Parathyroid adenoma (tissue), 2 donors: ENCODE results near the gene PROS1.
A peak's percentile ranks its signal among the peaks of the same experiment; 100 is the strongest.

Experiments used
- H2AFZ ChIP-seq: fragments of 300-600 bp; sonication (generic); one replicate; pipeline ENCODE4 v1.7.0; 2017; ENCODE audit warnings: antibody characterized with exemption, mild to moderate bottlenecking
- H3K27ac ChIP-seq: fragments of 300-600 bp; sonication (generic); one replicate; pipeline ENCODE4 v1.7.0; 2017
- H3K27me3 ChIP-seq: fragments of 300-600 bp; sonication (generic); one replicate; pipeline ENCODE4 v1.7.0; 2017; ENCODE audit warnings: low read length; ENCODE audit not compliant: control insufficient read depth, insufficient read depth
- H3K36me3 ChIP-seq: fragments of 300-600 bp; sonication (generic); one replicate; pipeline ENCODE4 v1.7.0; 2017; ENCODE audit warnings: low read length; ENCODE audit not compliant: control insufficient read depth, insufficient read depth
- H3K4me1 ChIP-seq: fragments of 300-600 bp; sonication (generic); one replicate; pipeline ENCODE4 v1.7.0; 2017; ENCODE audit warnings: control low read depth
- H3K4me2 ChIP-seq: fragments of 300-600 bp; sonication (generic); one replicate; pipeline ENCODE4 v1.7.0; 2017; ENCODE audit warnings: low read length
- H3K4me3 ChIP-seq: fragments of 300-600 bp; sonication (generic); one replicate; pipeline ENCODE4 v1.7.0; 2017; ENCODE audit warnings: low read depth, low read length
- H3K79me2 ChIP-seq: fragments of 300-600 bp; sonication (generic); one replicate; pipeline ENCODE4 v1.7.0; 2017; ENCODE audit warnings: control low read depth
- H3K9ac ChIP-seq: fragments of 300-600 bp; sonication (generic); one replicate; pipeline ENCODE4 v1.7.0; 2017; ENCODE audit warnings: mild to moderate bottlenecking
- H3K9me3 ChIP-seq: fragments of 300-600 bp; sonication (generic); one replicate; pipeline ENCODE4 v1.7.0; 2017; ENCODE audit warnings: low read length; ENCODE audit not compliant: control insufficient read depth
- CTCF ChIP-seq: fragments of 300-600 bp; sonication (generic); IDR thresholded peaks from one replicate; pipeline ENCODE4 v1.7.0; 2017; ENCODE audit warnings: antibody characterized with exemption, mild to moderate bottlenecking
- donor health status: primary hyperparathyroidism.

Gene PROS1

DNA sequence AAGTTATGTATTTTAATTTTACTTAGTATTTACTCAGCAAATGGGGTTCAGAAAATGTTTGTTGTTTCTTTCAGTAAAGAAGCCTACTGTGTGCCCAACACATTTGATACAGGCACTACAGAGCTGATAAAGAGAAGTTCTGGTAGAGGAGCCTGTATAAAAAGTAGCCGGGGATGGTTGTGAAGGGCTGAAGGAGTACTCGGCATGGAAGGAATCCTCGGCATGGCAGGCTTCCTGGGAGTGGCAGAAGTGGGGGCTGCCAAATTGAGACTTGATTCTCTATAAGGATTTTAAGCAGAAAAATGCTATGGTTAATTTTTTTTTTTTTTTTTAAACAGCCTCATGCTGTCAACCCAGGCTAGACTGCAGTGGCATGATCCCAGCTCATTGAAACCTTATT lies 15.5 kb upstream of the PROS1 start:
- H3K9me3 ChIP-seq = no peaks in the 10 kb centered on the region
- H3K9ac ChIP-seq = no peak overlapping the region
- H3K4me1 ChIP-seq = peaks cover 3% of the 10 kb centered on the region
- no peaks in the 10 kb centered on the region for H3K27me3 ChIP-seq
- no peak overlapping the region for H3K27ac ChIP-seq
- no peak overlapping the region for H3K4me3 ChIP-seq
- TF ChIP-seq CTCF = no peak
- H3K79me2 ChIP-seq = peaks cover 17% of the 10 kb centered on the region
- no peaks in the 10 kb centered on the region for H3K36me3 ChIP-seq
- H3K4me2 ChIP-seq = no peak overlapping the region
- H2AFZ ChIP-seq = peak overlapping the region; percentile 14

DNA sequence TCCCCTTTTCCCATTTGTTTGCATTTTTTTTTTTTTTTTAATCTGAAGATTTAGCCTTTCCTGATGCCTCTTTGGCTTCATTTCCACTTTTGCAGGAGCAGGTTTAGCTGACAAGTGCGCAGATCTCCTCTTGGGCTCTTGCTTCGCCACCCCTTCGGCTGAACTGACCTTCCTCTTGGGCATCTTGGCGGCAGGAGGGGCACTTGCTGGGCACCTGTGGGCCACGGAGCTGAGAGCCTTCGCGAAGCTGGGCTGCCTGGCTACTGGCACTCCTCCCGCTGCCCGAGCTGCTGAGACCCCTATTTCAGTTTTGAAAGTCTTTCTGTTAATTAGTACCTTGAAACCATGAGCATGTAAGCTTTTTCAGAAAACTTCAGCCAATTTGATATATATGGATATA lies 15.1 kb upstream of the PROS1 start:
- H3K79me2 ChIP-seq = peaks cover 17% of the 10 kb centered on the region
- no peaks in the 10 kb centered on the region for H3K9me3 ChIP-seq
- no peak overlapping the region for H3K4me3 ChIP-seq
- peaks cover 3% of the 10 kb centered on the region for H3K4me1 ChIP-seq
- H2AFZ ChIP-seq = peak overlapping the region; percentile 14
- H3K36me3 ChIP-seq = no peaks in the 10 kb centered on the region
- H3K27me3 ChIP-seq = no peaks in the 10 kb centered on the region
- H3K27ac ChIP-seq = peak overlapping the region; percentile 11
- H3K4me2 ChIP-seq = peak overlapping the region; percentile 21
- no peak overlapping the region for H3K9ac ChIP-seq
- TF ChIP-seq CTCF = no peak

DNA sequence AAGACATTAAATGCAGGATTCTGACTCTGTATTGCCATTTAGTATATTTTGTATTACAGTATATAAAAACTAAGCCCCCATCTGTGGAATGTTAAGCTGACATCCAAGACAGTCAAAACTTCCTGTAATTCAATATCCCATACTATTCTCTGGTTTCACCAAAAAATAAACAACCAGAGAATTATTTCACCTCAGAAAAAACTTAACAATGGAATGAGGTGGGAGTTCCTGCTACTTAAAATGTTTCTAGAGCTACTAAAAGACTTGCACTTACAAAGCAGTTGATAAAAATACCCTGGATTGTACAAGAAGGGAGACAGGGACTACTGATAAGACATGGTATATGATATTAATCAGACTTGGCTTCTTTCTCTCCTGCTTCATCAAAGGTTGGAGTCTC lies 14.6 kb upstream of the PROS1 start:
- Histone ChIP-seq H3K27me3 (no peaks in the 10 kb centered on the region), H3K4me3 (no peak overlapping the region), H3K4me2 (peak overlapping the region; percentile 21), H3K4me1 (peaks cover 3% of the 10 kb centered on the region), H2AFZ (peak overlapping the region; percentile 14), H3K9ac (no peak overlapping the region), H3K9me3 (no peaks in the 10 kb centered on the region), H3K79me2 (peaks cover 16% of the 10 kb centered on the region), H3K27ac (peak overlapping the region; percentile 11), H3K36me3 (no peaks in the 10 kb centered on the region)
- no peak for TF ChIP-seq CTCF

- H3K27me3 ChIP-seq = no peaks in the 10 kb centered on the region
- peaks cover 3% of the 10 kb centered on the region for H3K79me2 ChIP-seq
- no peak overlapping the region for H3K4me3 ChIP-seq
- H3K4me2 ChIP-seq = no peak overlapping the region
- TF ChIP-seq CTCF = no peak
- no peaks in the 10 kb centered on the region for H3K9me3 ChIP-seq
- peaks cover 3% of the 10 kb centered on the region for H3K4me1 ChIP-seq
- H2AFZ ChIP-seq = no peak overlapping the region
- H3K9ac ChIP-seq = no peak overlapping the region
- no peak overlapping the region for H3K27ac ChIP-seq
- H3K36me3 ChIP-seq = no peaks in the 10 kb centered on the region
Observed at GRCh38 chr3:93984618-93985017, 10.9 kb upstream of the PROS1 start.

DNA sequence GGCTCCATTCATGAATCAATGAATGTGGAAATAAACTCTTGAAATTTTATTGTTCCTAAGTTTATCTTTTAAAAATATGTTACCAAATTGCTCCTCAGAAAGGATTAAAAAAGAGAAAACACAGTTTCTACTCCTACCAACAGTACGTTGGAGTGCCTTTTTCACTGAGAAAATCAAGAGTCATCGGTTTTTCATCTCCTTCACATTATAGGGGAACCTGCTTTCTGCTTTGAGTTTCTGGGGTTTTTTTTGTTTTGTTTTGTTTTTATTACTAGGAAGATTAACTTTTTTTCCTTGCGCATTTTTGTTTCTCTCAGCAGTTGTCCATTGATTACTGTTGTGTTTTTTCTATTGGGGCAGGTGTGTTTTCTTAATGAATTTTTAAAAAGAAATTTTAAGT lies 9.7 kb upstream of the PROS1 start:
- H3K4me2 ChIP-seq = no peak overlapping the region
- peaks cover 3% of the 10 kb centered on the region for H3K79me2 ChIP-seq
- no peak overlapping the region for H2AFZ ChIP-seq
- H3K36me3 ChIP-seq = no peaks in the 10 kb centered on the region
- peaks cover 3% of the 10 kb centered on the region for H3K4me1 ChIP-seq
- H3K4me3 ChIP-seq = no peak overlapping the region
- no peak overlapping the region for H3K27ac ChIP-seq
- H3K9me3 ChIP-seq = no peaks in the 10 kb centered on the region
- no peak overlapping the region for H3K9ac ChIP-seq
- TF ChIP-seq CTCF = no peak
- no peaks in the 10 kb centered on the region for H3K27me3 ChIP-seq
